HepG2 (cell line): ENCODE results near the gene CSK. TPM values are rescaled to one million over a fixed set of nuclear protein-coding genes. Genes with fewer than 3 reads are reported as not detected.

Experiments used
- AHR ChIP-seq: IDR thresholded peaks from 2 replicates; pipeline ENCODE4 v1.6.1; 2018; ENCODE audit warnings: missing genetic modification reagents, missing compliant biosample characterization
- AKNA ChIP-seq: sonication (generic); formaldehyde crosslinking; IDR thresholded peaks from 2 replicates; pipeline ENCODE4 v1.4.0; 2020; ENCODE audit warnings: missing genetic modification reagents, borderline replicate concordance
- CREB3 ChIP-seq: sonication (generic); formaldehyde crosslinking; IDR thresholded peaks from 2 replicates; pipeline ENCODE4 v1.5.0; 2020; ENCODE audit warnings: missing genetic modification reagents
- ETS1 ChIP-seq: sonication (generic); formaldehyde crosslinking; IDR thresholded peaks from 2 replicates; pipeline ENCODE4 v1.4.0; 2020; ENCODE audit warnings: missing genetic modification reagents
- HHEX ChIP-seq: IDR thresholded peaks from 2 replicates; pipeline ENCODE4 v1.6.1; 2016; ENCODE audit warnings: control low read depth
- HOXD1 ChIP-seq: sonication (generic); formaldehyde crosslinking; IDR thresholded peaks from 2 replicates; pipeline ENCODE4 v1.5.0; 2020; ENCODE audit warnings: missing genetic modification reagents
- KLF11 ChIP-seq: IDR thresholded peaks from 2 replicates; pipeline ENCODE4 v1.6.1; 2016; ENCODE audit warnings: missing compliant biosample characterization
- MXI1 ChIP-seq: IDR thresholded peaks from 3 replicates; pipeline ENCODE4 v1.6.1; 2012; ENCODE audit warnings: low read depth, low read length, inconsistent platforms, borderline replicate concordance
- SMC3 ChIP-seq: IDR thresholded peaks from 2 replicates; pipeline ENCODE4 v1.6.1; 2011; ENCODE audit warnings: low read length, improper control_type of control experiment
- SP1 ChIP-seq, 2 experiments: fragments of 450-650 bp in 1 of 2; sonication (generic) in 1 of 2; formaldehyde crosslinking in 1 of 2; IDR thresholded peaks; 2 replicates each; pipeline versions ENCODE4 v1.4.0 to v1.6.1; 2016 to 2020; ENCODE audit warnings: missing genetic modification reagents in 1 of 2
- SSRP1 ChIP-seq: IDR thresholded peaks from 2 replicates; pipeline ENCODE4 v1.6.1; 2016; ENCODE audit warnings: control low read depth
- TSC22D2 ChIP-seq: sonication (generic); formaldehyde crosslinking; IDR thresholded peaks from 2 replicates; pipeline ENCODE4 v1.5.1; 2020; ENCODE audit warnings: missing genetic modification reagents, mild to moderate bottlenecking, borderline replicate concordance
- ZFX ChIP-seq: sonication (generic); formaldehyde crosslinking; IDR thresholded peaks from 2 replicates; pipeline ENCODE4 v1.4.0; 2020; ENCODE audit warnings: mild to moderate bottlenecking, low read depth, missing genetic modification reagents, moderate library complexity
- ZNF263 ChIP-seq: sonication (generic); formaldehyde crosslinking; IDR thresholded peaks from 2 replicates; pipeline ENCODE4 v1.4.0; 2020; ENCODE audit warnings: missing genetic modification reagents
- ZNF333 ChIP-seq: sonication (generic); formaldehyde crosslinking; IDR thresholded peaks from 2 replicates; pipeline ENCODE4 v1.4.0; 2020; ENCODE audit warnings: mild to moderate bottlenecking, missing genetic modification reagents, borderline replicate concordance
- ZNF382 ChIP-seq: sonication (generic); formaldehyde crosslinking; IDR thresholded peaks from 2 replicates; pipeline ENCODE4 v1.5.0; 2020; ENCODE audit warnings: missing genetic modification reagents, mild to moderate bottlenecking, borderline replicate concordance
- ZNF512 ChIP-seq: sonication (generic); formaldehyde crosslinking; IDR thresholded peaks from 2 replicates; pipeline ENCODE4 v1.4.0; 2020; ENCODE audit warnings: mild to moderate bottlenecking, missing genetic modification reagents
- ZNF574 ChIP-seq: sonication (generic); formaldehyde crosslinking; IDR thresholded peaks from 2 replicates; pipeline ENCODE4 v1.4.0; 2020; ENCODE audit warnings: missing genetic modification reagents
- ZNF772 ChIP-seq: sonication (generic); formaldehyde crosslinking; IDR thresholded peaks from 2 replicates; pipeline ENCODE4 v1.5.0; 2020; ENCODE audit warnings: mild to moderate bottlenecking, missing genetic modification reagents
- polyA plus RNA-seq, 8 experiments: library from polyadenylated mRNA; depleted of rRNA in 3 of 8; stranded (reverse) in 7 of 8; unstranded in 1 of 8; fragments of >200 nt; fragmentation: Illumina TruSeq in 4 of 8; extraction: Trizol in 4 of 8; gene quantifications; 2 replicates each; pipeline versions ENCODE4 v1.2.1 to v1.2.3, GENCODE V29; 2011 to 2016; ENCODE audit warnings: low read depth in 4 of 8, missing spikeins in 1 of 8, mixed read lengths in 1 of 8; ENCODE audit not compliant: insufficient read depth in 1 of 8
- total RNA-seq, 5 experiments: library from RNA; depleted of rRNA; stranded (reverse); fragments of >200 nt; fragmentation: Illumina TruSeq; extraction: Trizol; gene quantifications; 2 replicates each; pipeline ENCODE4 v1.2.3, GENCODE V29; 2016; ENCODE audit warnings: low read depth in 1 of 5

CSK gene
- total and polyA plus RNA-seq, 2 of the 13 experiments (the other 11 are each of a cell fraction or from before 2014, with no cell fraction given): 12.5 to 21.3 TPM

- TF ChIP-seq ZNF263: no peak
- TF ChIP-seq CREB3: no peak
- no peak for TF ChIP-seq HHEX (CRISPR knock-in tag)
- TF ChIP-seq KLF11: no peak
- TF ChIP-seq ZFX: no peak
- no peak for TF ChIP-seq TSC22D2 (CRISPR knock-in tag)
- TF ChIP-seq SSRP1: no peak
- no peak for TF ChIP-seq AKNA
- TF ChIP-seq SMC3: peak; percentile 56; the same call in 1 of the 2 replicates
- TF ChIP-seq AHR (CRISPR knock-in tag): no peak
- TF ChIP-seq ZNF512 (CRISPR knock-in tag): no peak
- TF ChIP-seq MXI1: no peak
- TF ChIP-seq HOXD1 (CRISPR knock-in tag): no peak
- no peak for TF ChIP-seq SP1 (IDR thresholded peaks at IDR 0.05)
- TF ChIP-seq SP1 (CRISPR knock-in tag; IDR thresholded peaks at IDR 0.05): no peak
- TF ChIP-seq ZNF382 (CRISPR knock-in tag): no peak
- no peak for TF ChIP-seq ZNF772 (CRISPR knock-in tag)
- no peak for TF ChIP-seq ZNF333 (CRISPR knock-in tag)
- TF ChIP-seq ETS1: no peak
- no peak for TF ChIP-seq ZNF574 (CRISPR knock-in tag)
These were observed 18.1 kb downstream of the CSK start (continued) for GRCh38 chr15:74799856-74800558.
